Measurements from ENCODE around the gene HINT3.
"Not testable (repeated sequence)": the region's sequence is repeated elsewhere in the genome, so short reads cannot be mapped to it uniquely, and the experiment has no call there.

The HINT3 gene

DNA sequence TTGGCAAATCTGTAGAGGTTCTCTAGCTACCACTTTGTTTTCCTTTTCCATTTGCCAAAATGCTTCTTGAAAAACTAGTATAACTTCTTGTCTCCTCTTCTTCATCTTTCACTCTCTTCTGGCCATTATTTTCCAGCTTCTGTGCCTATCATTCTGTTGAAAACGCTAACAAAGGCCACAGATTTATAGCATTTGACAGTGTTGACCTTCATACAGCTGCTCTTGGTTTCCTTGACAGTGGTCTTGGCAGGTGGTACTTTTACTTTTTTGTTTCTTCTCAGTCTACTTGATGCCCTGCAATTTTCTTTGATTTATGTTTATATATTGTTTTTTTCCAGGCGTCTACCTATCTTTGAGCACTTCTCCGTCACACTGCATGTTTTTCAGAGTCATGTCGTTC is 53.5 kb downstream of the HINT3 start:
- H3K36me3 ChIP-seq (ENCODE audit: insufficient read depth, low read length) = peaks cover 100% of the 10 kb centered on the region

DNA sequence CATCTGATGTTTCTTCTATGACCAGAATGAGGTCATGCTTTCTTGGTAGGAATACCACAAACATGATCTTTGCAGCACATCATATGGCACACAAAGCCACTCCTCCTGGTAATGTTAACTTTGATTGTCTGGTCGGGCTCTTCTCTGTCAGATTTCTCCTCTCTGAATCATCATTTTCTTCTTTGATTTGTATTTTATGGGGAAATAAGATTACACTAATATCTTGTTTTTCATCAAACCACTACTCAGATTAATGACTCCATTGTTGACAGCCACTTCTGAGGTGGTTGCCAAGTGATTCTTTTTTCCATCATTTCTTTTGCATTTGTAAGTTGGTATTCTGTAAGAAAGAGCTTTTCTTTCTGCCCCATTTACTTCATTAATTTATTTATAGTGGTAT is 59.3 kb downstream of the HINT3 start:
- no peaks in the 10 kb centered on the region for H3K27me3 ChIP-seq (ENCODE audit: insufficient read depth, low read length)
- no peak overlapping the region for H3K4me3 ChIP-seq (ENCODE audit: low read length)
- H3K9ac ChIP-seq (ENCODE audit: low read depth, low read length) = no peak overlapping the region
- 71% methylated on average over 1 of the region's 1 CpG for WGBS
- H3K9me3 ChIP-seq (ENCODE audit: insufficient read depth, low read depth, low read length) = no peaks in the 10 kb centered on the region
- no peak overlapping the region for H3K27ac ChIP-seq (ENCODE audit: low read depth, low read length)
- H3K36me3 ChIP-seq (ENCODE audit: insufficient read depth, low read length) = peaks cover 97% of the 10 kb centered on the region
- no peaks in the 10 kb centered on the region for H3K4me1 ChIP-seq (ENCODE audit: insufficient read depth, low read length)

More for the DNA sequence above, 53.5 kb downstream of the HINT3 start:
- no peak overlapping the region for H3K4me3 ChIP-seq (ENCODE audit: low read length)
- WGBS = 98% methylated on average over 2 of the region's 4 CpGs
- H3K9ac ChIP-seq (ENCODE audit: low read depth, low read length) = no peak overlapping the region
- no peaks in the 10 kb centered on the region for H3K27me3 ChIP-seq (ENCODE audit: insufficient read depth, low read length)
- H3K4me1 ChIP-seq (ENCODE audit: insufficient read depth, low read length) = no peaks in the 10 kb centered on the region
- H3K27ac ChIP-seq (ENCODE audit: low read depth, low read length) = no peak overlapping the region
- H3K9me3 ChIP-seq (ENCODE audit: insufficient read depth, low read depth, low read length) = no peaks in the 10 kb centered on the region

DNA sequence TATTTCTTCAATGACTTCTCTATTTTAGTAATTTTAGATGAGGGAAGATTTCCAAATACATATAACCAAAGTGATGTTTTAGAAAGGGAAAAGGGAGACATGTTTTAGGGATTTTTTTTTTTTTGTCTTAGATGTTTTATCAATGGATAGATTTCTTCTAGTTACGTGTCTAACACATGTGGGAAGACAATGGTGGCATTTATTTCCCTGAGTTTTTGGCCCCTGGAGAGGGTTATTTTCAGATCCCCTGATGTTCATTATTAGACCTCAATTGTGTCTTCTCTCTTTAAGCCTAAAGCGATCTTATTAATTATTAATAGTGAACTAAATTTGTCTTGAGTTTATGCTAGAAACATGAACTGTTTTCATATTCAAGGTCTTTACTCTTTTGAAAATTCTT is 60.0 kb downstream of the HINT3 start:
- Histone ChIP-seq H3K4me3 (ENCODE audit: low read length) (no peak overlapping the region), H3K4me1 (ENCODE audit: insufficient read depth, low read length) (no peaks in the 10 kb centered on the region)

DNA sequence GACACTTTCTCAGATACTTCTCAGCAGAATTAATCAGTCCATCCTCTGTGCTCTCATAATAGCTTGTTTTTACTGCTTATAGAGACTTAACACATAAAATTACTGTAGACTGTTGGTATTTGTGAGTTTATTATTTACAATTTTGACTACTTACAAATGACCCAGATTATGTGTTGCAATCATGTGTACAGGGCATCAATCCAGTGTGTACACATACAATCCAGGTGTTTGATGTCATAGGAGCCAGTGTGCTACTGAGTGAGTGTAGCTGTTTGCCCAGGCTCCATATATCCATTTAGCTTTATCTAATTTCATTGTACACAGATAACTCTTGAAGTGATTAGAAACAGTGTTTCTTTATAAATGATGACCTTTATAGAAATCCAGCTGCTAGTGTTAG is 61.1 kb downstream of the HINT3 start:
- Histone ChIP-seq H3K4me3 (ENCODE audit: low read length) (no peak overlapping the region), H3K9ac (ENCODE audit: low read depth, low read length) (no peak overlapping the region), H3K4me1 (ENCODE audit: insufficient read depth, low read length) (no peaks in the 10 kb centered on the region), H3K36me3 (ENCODE audit: insufficient read depth, low read length) (peaks cover 96% of the 10 kb centered on the region), H3K27me3 (ENCODE audit: insufficient read depth, low read length) (no peaks in the 10 kb centered on the region), H3K9me3 (ENCODE audit: insufficient read depth, low read depth, low read length) (no peaks in the 10 kb centered on the region), H3K27ac (ENCODE audit: low read depth, low read length) (no peak overlapping the region)

More for the DNA sequence above, 60.0 kb downstream of the HINT3 start:
- WGBS = 92% methylated on average over 1 of the region's 2 CpGs
- Histone ChIP-seq H3K27me3 (ENCODE audit: insufficient read depth, low read length) (no peaks in the 10 kb centered on the region), H3K9me3 (ENCODE audit: insufficient read depth, low read depth, low read length) (no peaks in the 10 kb centered on the region), H3K9ac (ENCODE audit: low read depth, low read length) (no peak overlapping the region), H3K27ac (ENCODE audit: low read depth, low read length) (no peak overlapping the region), H3K36me3 (ENCODE audit: insufficient read depth, low read length) (peaks cover 97% of the 10 kb centered on the region)

DNA sequence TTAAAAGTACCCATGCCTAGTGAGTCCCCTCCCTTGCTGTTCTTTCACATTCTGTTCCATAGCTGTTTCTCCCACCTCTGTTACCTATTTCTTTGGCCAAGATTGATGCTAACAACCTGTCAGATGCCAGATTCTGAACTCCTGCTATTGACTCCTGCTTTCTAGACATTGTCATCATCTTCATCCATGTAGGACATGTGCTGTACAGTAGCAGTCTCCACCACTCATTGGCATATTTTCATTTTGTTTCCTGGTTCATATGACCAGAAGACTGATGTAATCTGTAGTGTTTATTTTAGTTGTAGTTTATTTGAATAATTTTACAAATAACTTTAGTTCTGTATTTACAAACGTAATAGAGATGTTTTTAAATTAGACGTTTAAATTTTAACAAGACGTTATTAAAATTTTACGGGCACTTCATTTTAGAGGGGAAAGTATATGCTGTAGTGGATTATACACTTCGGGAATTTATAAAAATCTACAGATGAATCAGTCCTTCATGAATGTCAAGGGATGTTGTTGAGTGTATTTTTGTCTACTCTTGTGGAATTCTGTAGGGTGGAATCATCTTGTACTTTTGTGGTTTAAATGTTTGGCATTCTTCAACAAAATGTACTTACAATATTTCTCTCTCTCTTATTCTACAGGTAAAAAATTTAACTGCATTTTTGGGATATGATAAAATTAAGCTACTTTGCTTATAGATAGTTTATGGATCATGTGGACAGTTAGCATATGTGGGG is 63.9 kb downstream of the HINT3 start:
- 97% methylated on average over 5 of the region's 5 CpGs for WGBS
- H3K27ac ChIP-seq (ENCODE audit: low read depth, low read length) = no peak overlapping the region
- H3K4me1 ChIP-seq (ENCODE audit: insufficient read depth, low read length) = no peaks in the 10 kb centered on the region
- no peaks in the 10 kb centered on the region for H3K9me3 ChIP-seq (ENCODE audit: insufficient read depth, low read depth, low read length)
- peaks cover 97% of the 10 kb centered on the region for H3K36me3 ChIP-seq (ENCODE audit: insufficient read depth, low read length)
- no peaks in the 10 kb centered on the region for H3K27me3 ChIP-seq (ENCODE audit: insufficient read depth, low read length)
- no peak overlapping the region for H3K9ac ChIP-seq (ENCODE audit: low read depth, low read length)
- no peak overlapping the region for H3K4me3 ChIP-seq (ENCODE audit: low read length)

DNA sequence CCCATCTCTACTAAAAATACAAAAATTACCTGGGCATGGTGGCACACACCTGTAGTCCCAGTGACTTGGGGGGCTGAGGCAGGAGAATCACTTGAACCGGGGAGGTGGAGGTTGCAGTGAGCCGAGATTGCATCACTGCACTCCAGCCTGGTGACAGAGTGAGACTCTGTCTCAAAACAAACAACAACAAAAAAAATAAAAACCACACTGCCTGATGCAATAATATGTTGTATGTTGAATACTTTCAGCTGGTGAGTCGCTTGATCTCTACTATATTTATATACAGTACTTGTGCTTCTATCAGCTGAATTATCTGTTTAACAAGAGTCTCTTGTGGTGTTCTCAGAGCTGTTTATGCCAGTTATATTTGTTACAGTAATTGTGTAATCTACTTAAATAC is 66.9 kb downstream of the HINT3 start:
- 87% methylated on average over 2 of the region's 3 CpGs for WGBS
- H3K27ac ChIP-seq (ENCODE audit: low read depth, low read length); H3K9ac ChIP-seq (ENCODE audit: low read depth, low read length); H3K4me3 ChIP-seq (ENCODE audit: low read length); H3K9me3 ChIP-seq (ENCODE audit: insufficient read depth, low read depth, low read length); H3K4me1 ChIP-seq (ENCODE audit: insufficient read depth, low read length); H3K27me3 ChIP-seq (ENCODE audit: insufficient read depth, low read length): not testable (repeated sequence)
- peaks cover 95% of the 10 kb centered on the region for H3K36me3 ChIP-seq (ENCODE audit: insufficient read depth, low read length)

DNA sequence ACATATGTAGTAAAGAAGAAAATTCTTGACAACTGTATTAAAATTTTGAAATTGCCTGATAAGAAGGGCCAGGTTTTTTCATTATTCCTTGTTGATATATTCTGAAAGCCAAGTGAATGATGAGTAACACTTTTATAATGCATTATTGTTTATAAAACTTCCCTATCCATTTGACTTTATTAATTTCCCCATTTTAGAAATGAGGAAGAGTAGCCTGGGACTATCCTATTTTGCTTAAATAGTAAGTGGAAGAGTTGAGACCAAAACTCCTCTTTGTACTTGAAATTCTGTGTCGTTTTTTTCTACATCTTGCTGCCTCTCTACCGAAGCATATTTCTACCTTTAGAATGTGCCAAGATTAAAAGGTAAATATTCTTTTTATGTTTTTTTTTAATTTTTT is 69.4 kb downstream of the HINT3 start:
- no peaks in the 10 kb centered on the region for H3K27me3 ChIP-seq (ENCODE audit: insufficient read depth, low read length)
- peaks cover 87% of the 10 kb centered on the region for H3K36me3 ChIP-seq (ENCODE audit: insufficient read depth, low read length)
- WGBS = 100% methylated on average over 1 of the region's 2 CpGs
- H3K4me3 ChIP-seq (ENCODE audit: low read length) = no peak overlapping the region
- H3K27ac ChIP-seq (ENCODE audit: low read depth, low read length) = no peak overlapping the region
- H3K9ac ChIP-seq (ENCODE audit: low read depth, low read length) = no peak overlapping the region
- H3K9me3 ChIP-seq (ENCODE audit: insufficient read depth, low read depth, low read length) = no peaks in the 10 kb centered on the region
- H3K4me1 ChIP-seq (ENCODE audit: insufficient read depth, low read length) = no peaks in the 10 kb centered on the region

DNA sequence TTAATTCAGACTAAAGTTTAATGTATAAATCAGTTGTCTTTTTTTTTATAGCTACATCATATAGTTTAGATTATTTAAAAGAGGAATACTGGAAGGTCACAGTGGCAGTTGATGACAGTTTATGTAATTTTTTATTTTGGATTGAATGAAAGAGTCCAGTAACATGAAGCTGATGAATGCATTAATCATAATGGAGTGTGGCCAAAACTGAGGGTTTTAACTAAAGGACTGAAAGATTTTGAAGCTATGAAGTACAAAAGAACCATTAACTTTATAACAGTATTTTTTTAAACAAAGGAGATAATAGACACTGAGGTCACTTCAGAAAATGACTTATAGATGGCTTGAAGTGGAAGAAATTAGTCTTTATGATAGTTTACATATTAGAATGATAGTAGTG is 71.0 kb downstream of the HINT3 start:
- H3K9me3 ChIP-seq (ENCODE audit: insufficient read depth, low read depth, low read length) = no peaks in the 10 kb centered on the region
- peaks cover 83% of the 10 kb centered on the region for H3K36me3 ChIP-seq (ENCODE audit: insufficient read depth, low read length)
- H3K4me3 ChIP-seq (ENCODE audit: low read length) = no peak overlapping the region
- no peak overlapping the region for H3K9ac ChIP-seq (ENCODE audit: low read depth, low read length)
- no peaks in the 10 kb centered on the region for H3K4me1 ChIP-seq (ENCODE audit: insufficient read depth, low read length)
- H3K27ac ChIP-seq (ENCODE audit: low read depth, low read length) = no peak overlapping the region
- no peaks in the 10 kb centered on the region for H3K27me3 ChIP-seq (ENCODE audit: insufficient read depth, low read length)

All from HUES64 (cell line).